PC-9 (cell line): ENCODE data around the gene CSGALNACT2.

Source experiments
- CTCF ChIP-seq: fragments of 200-600 bp; sonication (generic); conservative IDR thresholded peaks from 2 replicates; pipeline ENCODE4 v1.6.1; 2017; ENCODE audit warnings: mixed run types, antibody characterized with exemption, mild to moderate bottlenecking, moderate library complexity
- EZH2 ChIP-seq: fragments of 200-600 bp; sonication (generic); IDR thresholded peaks from 2 replicates; pipeline ENCODE4 v1.8.0; 2017; ENCODE audit warnings: antibody characterized with exemption, low read depth

GRCh38 chr10:43111921-43112607, 26.2 kb upstream of the CSGALNACT2 start:
- TF ChIP-seq CTCF (no peak), EZH2 (no peak)
